Measurements from ENCODE around the gene ZDHHC22. TPM values are rescaled to one million over a fixed set of nuclear protein-coding genes. Genes with fewer than 3 reads are reported as not detected.

ZDHHC22 gene
- total and polyA plus RNA-seq, 3 donors from 2014 or later = 0.84 to 3.2 (median 1.7) TPM

GRCh38 chr14:77125823-77126325 is 15.7 kb downstream of the ZDHHC22 start:
- intact Hi-C loops (cut with DNase I; ENCODE audit: low total_unique reads) = no loop called here
- 60 to 62% methylated on average over 4 to 8 of the region's 8 CpGs for WGBS, 2 donors
- no peak for DNase-seq

GRCh38 chr14:77125281-77125801 is 16.2 kb downstream of the ZDHHC22 start:
- no peak overlapping the region for H3K27ac ChIP-seq
- H3K9me3 ChIP-seq = no peaks in the 10 kb centered on the region
- peaks cover 25% of the 10 kb centered on the region for H3K4me1 ChIP-seq
- WGBS, 2 donors = 18 to 20% methylated on average over 30 of the region's 30 CpGs
- no peak for DNase-seq
- TF ChIP-seq POLR2A (IDR thresholded peaks at IDR 0.05) (no peak), CTCF (IDR thresholded peaks at IDR 0.05) (no peak)
- no peaks in the 10 kb centered on the region for H3K36me3 ChIP-seq (ENCODE audit: low read depth, missing control alignments)
- H3K4me3 ChIP-seq = peak overlapping the region; percentile 58 to 60
- no peaks in the 10 kb centered on the region for H3K27me3 ChIP-seq
- intact Hi-C loops (cut with DNase I; ENCODE audit: low total_unique reads) = no loop called here

More at GRCh38 chr14:77125823-77126325, 15.7 kb downstream of the ZDHHC22 start:
- Histone ChIP-seq H3K9me3 (no peaks in the 10 kb centered on the region), H3K27me3 (no peaks in the 10 kb centered on the region), H3K4me1 (peaks cover 24% of the 10 kb centered on the region), H3K27ac (no peak overlapping the region), H3K4me3 (no peak overlapping the region), H3K36me3 (ENCODE audit: low read depth, missing control alignments) (no peaks in the 10 kb centered on the region)
- TF ChIP-seq POLR2A (IDR thresholded peaks at IDR 0.05) (no peak), CTCF (IDR thresholded peaks at IDR 0.05) (no peak)

DNA sequence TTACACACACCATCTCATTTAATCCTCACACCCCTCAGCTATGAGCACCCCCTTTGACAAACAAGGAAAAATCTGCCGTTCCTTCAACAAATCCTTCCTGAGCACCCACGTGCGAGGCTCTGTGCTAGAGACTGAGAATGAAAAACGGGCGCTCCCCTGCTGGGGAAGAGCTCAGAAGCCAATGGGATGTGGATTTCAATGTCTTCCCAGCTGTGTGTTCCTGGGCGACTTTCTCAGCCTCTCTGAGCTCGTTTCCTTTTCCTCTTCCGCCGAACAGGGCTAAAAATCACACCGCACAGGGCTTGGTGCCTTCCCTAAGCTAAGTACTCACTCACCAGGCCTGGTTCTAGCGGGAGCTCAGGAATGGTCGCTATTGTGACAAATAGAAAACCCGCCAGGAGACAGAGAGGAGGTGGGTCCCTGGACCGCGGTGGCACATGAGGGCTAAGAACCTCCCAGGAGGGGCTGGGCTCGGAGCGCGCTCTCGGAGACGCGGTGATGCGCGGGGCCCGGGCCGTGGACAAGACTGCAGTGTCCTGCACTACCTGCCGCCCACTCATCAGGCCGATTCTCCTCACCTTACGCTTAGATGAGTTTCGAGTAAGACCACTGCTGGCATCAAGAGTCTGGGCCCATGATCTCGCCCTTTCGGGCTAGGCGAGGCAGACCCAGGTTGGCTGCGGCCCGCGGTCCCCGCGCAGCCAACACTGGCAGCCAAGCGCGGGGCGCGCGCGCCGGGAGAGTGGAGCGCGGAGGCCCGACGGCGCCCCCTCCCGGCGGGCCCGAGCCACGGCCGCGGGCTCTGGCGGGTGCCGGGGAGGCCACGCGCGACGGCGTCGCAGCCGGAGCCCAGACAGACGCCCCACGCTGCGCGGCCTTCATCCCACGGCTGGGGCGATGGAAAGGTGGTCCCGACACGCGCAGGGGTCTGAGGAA is 17.0 kb downstream of the ZDHHC22 start:
- Histone ChIP-seq H3K27ac (no peak overlapping the region), H3K4me3 (peak overlapping the region; percentile 58 to 60), H3K36me3 (ENCODE audit: low read depth, missing control alignments) (no peaks in the 10 kb centered on the region), H3K27me3 (no peaks in the 10 kb centered on the region), H3K4me1 (peaks cover 25% of the 10 kb centered on the region), H3K9me3 (no peaks in the 10 kb centered on the region)
- intact Hi-C loops (cut with DNase I; ENCODE audit: low total_unique reads) = no loop called here
- 7 to 20% methylated on average over 21 to 68 of the region's 73 CpGs for WGBS, 2 donors
- peak; percentile 74 for DNase-seq
- TF ChIP-seq CTCF (IDR thresholded peaks at IDR 0.05) = peak; percentile 62 to 92 (median 78)
- TF ChIP-seq POLR2A (IDR thresholded peaks at IDR 0.05) = no peak

DNA sequence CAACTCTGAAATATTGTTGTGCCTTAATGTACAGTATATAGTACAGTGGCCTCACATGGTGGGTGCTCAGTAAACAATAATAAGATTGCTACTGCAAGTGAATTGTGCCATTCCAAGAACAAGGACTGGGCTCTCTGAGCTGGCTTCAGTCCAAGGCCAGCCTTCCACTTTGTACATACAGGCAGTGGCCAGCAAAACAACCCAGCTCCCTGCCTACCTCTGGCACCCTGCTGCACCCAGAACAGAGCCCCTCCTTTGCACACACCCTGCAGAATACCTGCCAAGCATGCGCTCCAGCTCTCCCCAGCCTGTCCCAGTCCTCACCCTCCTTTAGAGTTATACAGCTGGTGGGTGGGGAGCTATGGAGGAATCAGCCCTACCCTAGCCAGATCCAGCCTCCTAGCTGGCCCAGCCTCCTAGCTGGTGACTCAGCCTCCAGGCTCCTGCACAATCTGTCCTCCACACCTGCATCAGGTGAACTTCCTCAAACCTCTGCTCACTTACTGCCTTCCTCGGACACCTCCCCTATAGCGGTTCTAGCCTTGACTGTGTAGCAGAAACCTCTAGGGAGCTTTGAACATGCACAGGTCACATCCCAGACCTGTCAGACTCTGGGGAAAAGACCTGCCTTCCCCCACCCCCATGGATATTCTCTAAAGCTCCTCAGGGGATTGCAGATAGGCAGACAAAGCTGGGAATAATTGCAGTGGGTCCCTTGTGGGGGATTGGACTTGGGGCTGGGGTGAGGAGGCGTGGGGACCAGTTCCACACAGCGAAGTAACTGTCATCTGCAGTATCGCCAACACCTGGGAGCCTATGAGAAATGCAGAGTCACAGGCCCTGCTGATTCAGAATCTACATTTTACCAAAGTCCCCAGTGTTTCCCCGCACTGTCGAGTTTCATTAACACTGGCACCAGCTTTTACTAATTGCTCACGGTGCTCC is 17.9 kb downstream of the ZDHHC22 start:
- no peaks in the 10 kb centered on the region for H3K27me3 ChIP-seq
- H3K9me3 ChIP-seq = no peaks in the 10 kb centered on the region
- WGBS, 2 donors = 77 to 87% methylated on average over 7 to 9 of the region's 9 CpGs
- H3K4me3 ChIP-seq = no peak overlapping the region
- H3K36me3 ChIP-seq (ENCODE audit: low read depth, missing control alignments) = no peaks in the 10 kb centered on the region
- DNase-seq = peak; percentile 70
- TF ChIP-seq CTCF (IDR thresholded peaks at IDR 0.05) = no peak
- TF ChIP-seq POLR2A (IDR thresholded peaks at IDR 0.05) = no peak
- peaks cover 25% of the 10 kb centered on the region for H3K4me1 ChIP-seq
- intact Hi-C loops (cut with DNase I; ENCODE audit: low total_unique reads) = no loop called here
- no peak overlapping the region for H3K27ac ChIP-seq

Measured in testis (tissue), 3 donors.